Suprapubic skin (tissue), 3 donors: ENCODE measurements around the gene CNTRL.

Experiments
- CTCF ChIP-seq, 2 donors: fragments of 200-600 bp in 1 of 2; fragments of 450-650 bp in 1 of 2; sonication (generic) in 1 of 2; IDR thresholded peaks; one replicate each; pipeline ENCODE4 v1.5.1; 2016 to 2019; ENCODE audit warnings: antibody characterized with exemption in 2 of 2, mild to moderate bottlenecking in 1 of 2, moderate library complexity in 1 of 2
- POLR2A ChIP-seq, 2 donors: fragments of 450-650 bp; IDR thresholded peaks; one replicate each; pipeline ENCODE4 v1.6.1; 2017; ENCODE audit warnings: antibody characterized with exemption in 2 of 2, mild to moderate bottlenecking in 2 of 2, moderate library complexity in 2 of 2

- TF ChIP-seq CTCF (IDR thresholded peaks at IDR 0.05) = no peak
- no peak for TF ChIP-seq POLR2A (IDR thresholded peaks at IDR 0.05)
Measured at GRCh38 chr9:121133104-121133816, 58.5 kb downstream of the CNTRL start.
